Neural progenitor cell (in vitro differentiated cells): ENCODE measurements around the gene DGUOK. TPM values are rescaled to one million over a fixed set of nuclear protein-coding genes. Genes with fewer than 3 reads are reported as not detected.
A peak's percentile ranks its signal among the peaks of the same experiment; 100 is the strongest.

Source experiments
- DNase-seq: peaks from one replicate; pipeline ENCODE4 v3.0.0-alpha.2; 2016; ENCODE audit warnings: low spot score
- H2AFZ ChIP-seq: fragments of 200-600 bp; sonication (generic); replicated peaks from 2 replicates; pipeline ENCODE4 v1.6.1; 2016; ENCODE audit warnings: antibody characterized with exemption
- H3F3A ChIP-seq: fragments of 200-600 bp; sonication (generic); 2 replicates; pipeline ENCODE4 v1.6.1; 2016; ENCODE audit warnings: antibody characterized with exemption, low read depth
- H3K27ac ChIP-seq: fragments of 200-600 bp; sonication (generic); 2 replicates; pipeline ENCODE4 v1.5.1; 2016; ENCODE audit warnings: mild to moderate bottlenecking
- H3K27me3 ChIP-seq: fragments of 200-600 bp; sonication (generic); 2 replicates; pipeline ENCODE4 v1.6.1; 2016; ENCODE audit warnings: mild to moderate bottlenecking, moderate library complexity
- H3K36me3 ChIP-seq: fragments of 200-600 bp; sonication (generic); 2 replicates; pipeline ENCODE4 v1.5.1; 2016
- H3K4me1 ChIP-seq: fragments of 200-600 bp; sonication (generic); 2 replicates; pipeline ENCODE4 v1.6.1; 2016; ENCODE audit warnings: mixed run types
- H3K4me2 ChIP-seq: fragments of 200-600 bp; sonication (generic); 2 replicates; pipeline ENCODE4 v1.6.1; 2016
- H3K4me3 ChIP-seq: fragments of 200-600 bp; sonication (generic); 2 replicates; pipeline ENCODE4 v1.5.1; 2016
- H3K79me2 ChIP-seq: fragments of 200-600 bp; sonication (generic); 2 replicates; pipeline ENCODE4 v1.6.1; 2016; ENCODE audit warnings: low read depth
- H3K9ac ChIP-seq: fragments of 200-600 bp; sonication (generic); 2 replicates; pipeline ENCODE4 v1.6.1; 2016
- H3K9me3 ChIP-seq: fragments of 200-600 bp; sonication (generic); 2 replicates; pipeline ENCODE4 v1.5.1; 2016; ENCODE audit warnings: low read depth
- H4K20me1 ChIP-seq: fragments of 200-600 bp; sonication (generic); 2 replicates; pipeline ENCODE4 v1.6.1; 2016; ENCODE audit warnings: low read depth
- H3K27ac Mint-ChIP-seq: 3 replicates; pipeline ENCODE4 v1.8.0; 2021; ENCODE audit warnings: mixed read lengths
- H3K27me3 Mint-ChIP-seq: 2 replicates; pipeline ENCODE4 v1.8.0; 2022; ENCODE audit warnings: low read depth, mild to moderate bottlenecking, inconsistent platforms, moderate library complexity, mixed read lengths; ENCODE audit not compliant: insufficient read depth
- H3K36me3 Mint-ChIP-seq: 3 replicates; pipeline ENCODE4 v1.8.0; 2021; ENCODE audit warnings: mixed read lengths
- H3K4me1 Mint-ChIP-seq: 3 replicates; pipeline ENCODE4 v1.8.0; 2021; ENCODE audit warnings: mixed read lengths
- H3K4me3 Mint-ChIP-seq: 3 replicates; pipeline ENCODE4 v1.8.0; 2021; ENCODE audit warnings: mild to moderate bottlenecking, moderate library complexity, mixed read lengths
- H3K9me3 Mint-ChIP-seq: 3 replicates; pipeline ENCODE4 v1.8.0; 2020; ENCODE audit warnings: mixed read lengths
- EZH2 ChIP-seq: fragments of 200-600 bp; sonication (generic); IDR thresholded peaks from 2 replicates; pipeline ENCODE4 v1.6.1; 2017; ENCODE audit warnings: antibody characterized with exemption, mild to moderate bottlenecking, moderate library complexity
- EZH2phosphoT487 ChIP-seq: fragments of 200-600 bp; sonication (generic); IDR thresholded peaks from 2 replicates; pipeline ENCODE4 v1.6.1; 2017; ENCODE audit warnings: antibody characterized with exemption
- total RNA-seq: library from RNA; depleted of rRNA; stranded (reverse); fragments of >200 nt; gene quantifications from 2 replicates; pipeline ENCODE4 v1.2.3, GENCODE V29; 2015; ENCODE audit warnings: low replicate concordance
- TF ChIP-seq, protein P1 (sequence below): fragments of 200-600 bp; sonication (generic); IDR thresholded peaks from 2 replicates; pipeline ENCODE4 v1.5.1; 2017; ENCODE audit warnings: antibody characterized with exemption, mild to moderate bottlenecking

Gene DGUOK
- total RNA-seq, 1 donor from 2014 or later = 79.0 TPM

DNA sequence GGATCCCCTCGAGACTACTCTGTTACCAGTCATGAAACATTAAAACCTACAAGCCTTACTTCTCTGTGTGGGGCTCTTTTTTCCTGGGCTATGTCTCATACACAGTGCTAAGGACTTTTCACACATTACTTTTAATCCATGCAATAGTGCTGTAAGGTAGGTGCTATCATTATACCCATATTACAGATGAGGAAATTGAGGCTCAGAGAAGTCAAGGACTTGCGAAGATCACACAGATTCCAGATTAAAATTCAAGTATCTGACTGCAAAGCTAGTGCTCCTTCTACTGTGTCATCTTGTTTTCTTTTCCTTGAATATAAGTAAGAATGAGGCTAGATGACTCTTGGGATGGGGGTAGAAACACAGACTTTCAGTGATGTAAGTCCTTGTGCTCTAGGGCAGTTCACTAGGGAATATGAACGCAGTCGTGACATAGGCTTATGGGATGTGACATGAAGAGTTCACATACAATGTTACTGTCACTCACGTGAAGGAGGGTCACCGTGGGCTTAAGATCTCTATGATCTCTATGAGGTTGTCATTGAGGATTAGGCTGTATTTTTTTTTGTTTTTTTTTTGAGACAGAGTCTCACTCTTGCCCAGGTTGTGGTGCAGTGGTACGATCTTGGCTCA, 7.0 kb upstream of the DGUOK start:
- no peak for DNase-seq
- Mint-ChIP-seq H3K27ac (no peak overlapping the region), H3K27me3 (peaks cover 5% of the 10 kb centered on the region), H3K36me3 (no peaks in the 10 kb centered on the region), H3K4me3 (no peak overlapping the region), H3K4me1 (peaks cover 5% of the 10 kb centered on the region), H3K9me3 (no peaks in the 10 kb centered on the region)
- Histone ChIP-seq H2AFZ (no peak overlapping the region), H3K9ac (no peak overlapping the region), H3K9me3 (no peaks in the 10 kb centered on the region), H3K27ac (no peak overlapping the region), H4K20me1 (no peaks in the 10 kb centered on the region), H3K4me1 (no peaks in the 10 kb centered on the region), H3K4me2 (no peak overlapping the region), H3K27me3 (peaks cover 22% of the 10 kb centered on the region), H3K4me3 (no peak overlapping the region), H3F3A (no peaks in the 10 kb centered on the region), H3K36me3 (no peaks in the 10 kb centered on the region), H3K79me2 (no peaks in the 10 kb centered on the region)
- no peak for TF ChIP-seq EZH2
- TF ChIP-seq, protein P1, sequence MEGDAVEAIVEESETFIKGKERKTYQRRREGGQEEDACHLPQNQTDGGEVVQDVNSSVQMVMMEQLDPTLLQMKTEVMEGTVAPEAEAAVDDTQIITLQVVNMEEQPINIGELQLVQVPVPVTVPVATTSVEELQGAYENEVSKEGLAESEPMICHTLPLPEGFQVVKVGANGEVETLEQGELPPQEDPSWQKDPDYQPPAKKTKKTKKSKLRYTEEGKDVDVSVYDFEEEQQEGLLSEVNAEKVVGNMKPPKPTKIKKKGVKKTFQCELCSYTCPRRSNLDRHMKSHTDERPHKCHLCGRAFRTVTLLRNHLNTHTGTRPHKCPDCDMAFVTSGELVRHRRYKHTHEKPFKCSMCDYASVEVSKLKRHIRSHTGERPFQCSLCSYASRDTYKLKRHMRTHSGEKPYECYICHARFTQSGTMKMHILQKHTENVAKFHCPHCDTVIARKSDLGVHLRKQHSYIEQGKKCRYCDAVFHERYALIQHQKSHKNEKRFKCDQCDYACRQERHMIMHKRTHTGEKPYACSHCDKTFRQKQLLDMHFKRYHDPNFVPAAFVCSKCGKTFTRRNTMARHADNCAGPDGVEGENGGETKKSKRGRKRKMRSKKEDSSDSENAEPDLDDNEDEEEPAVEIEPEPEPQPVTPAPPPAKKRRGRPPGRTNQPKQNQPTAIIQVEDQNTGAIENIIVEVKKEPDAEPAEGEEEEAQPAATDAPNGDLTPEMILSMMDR = no peak
- TF ChIP-seq EZH2phosphoT487 = no peak

- no peaks in the 10 kb centered on the region for H3K4me1 ChIP-seq
- no peak overlapping the region for H3K27ac Mint-ChIP-seq
- H3K9ac ChIP-seq = no peak overlapping the region
- peak overlapping the region; percentile 38 for H2AFZ ChIP-seq
- DNase-seq = peak; percentile 84
- H3K27ac ChIP-seq = no peak overlapping the region
- H3K4me2 ChIP-seq = peak overlapping the region; percentile 37
- H3K79me2 ChIP-seq = no peaks in the 10 kb centered on the region
- H3K4me1 Mint-ChIP-seq = peaks cover 5% of the 10 kb centered on the region
- H3K9me3 Mint-ChIP-seq = no peaks in the 10 kb centered on the region
- H3F3A ChIP-seq = peaks cover 4% of the 10 kb centered on the region
- no peaks in the 10 kb centered on the region for H3K36me3 Mint-ChIP-seq
- H3K4me3 Mint-ChIP-seq = no peak overlapping the region
- H3K27me3 ChIP-seq = peaks cover 22% of the 10 kb centered on the region
- peaks cover 5% of the 10 kb centered on the region for H3K27me3 Mint-ChIP-seq
- no peaks in the 10 kb centered on the region for H3K9me3 ChIP-seq
- H3K36me3 ChIP-seq = no peaks in the 10 kb centered on the region
- no peak overlapping the region for H3K4me3 ChIP-seq
- H4K20me1 ChIP-seq = no peaks in the 10 kb centered on the region
- TF ChIP-seq, protein P1 = peak; percentile 56
- TF ChIP-seq EZH2 = no peak
These were observed 5.8 kb upstream of the DGUOK start for GRCh38 chr2:73920577-73921545.

- H3K9me3 Mint-ChIP-seq = no peaks in the 10 kb centered on the region
- no peak overlapping the region for H3K4me3 Mint-ChIP-seq
- H3K4me2 ChIP-seq = no peak overlapping the region
- H3K9ac ChIP-seq = no peak overlapping the region
- peaks cover 9% of the 10 kb centered on the region for H3K4me1 Mint-ChIP-seq
- no peak overlapping the region for H3K27ac Mint-ChIP-seq
- no peak for TF ChIP-seq EZH2phosphoT487
- TF ChIP-seq, protein P1 = no peak
- TF ChIP-seq EZH2 = no peak
- no peak overlapping the region for H3K27ac ChIP-seq
- H3K4me3 ChIP-seq = no peak overlapping the region
- no peaks in the 10 kb centered on the region for H3K36me3 Mint-ChIP-seq
- H3K4me1 ChIP-seq = no peaks in the 10 kb centered on the region
- peaks cover 22% of the 10 kb centered on the region for H3K27me3 ChIP-seq
- H2AFZ ChIP-seq = peak overlapping the region; percentile 38
- no peaks in the 10 kb centered on the region for H3K36me3 ChIP-seq
- no peaks in the 10 kb centered on the region for H4K20me1 ChIP-seq
- DNase-seq = no peak
- peaks cover 4% of the 10 kb centered on the region for H3F3A ChIP-seq
- no peaks in the 10 kb centered on the region for H3K79me2 ChIP-seq
- H3K27me3 Mint-ChIP-seq = peaks cover 2% of the 10 kb centered on the region
- no peaks in the 10 kb centered on the region for H3K9me3 ChIP-seq
These were observed 5.1 kb upstream of the DGUOK start for GRCh38 chr2:73921581-73921980.
